Tibial nerve (tissue), 4 donors: ENCODE results near the gene NLRP9. TPM values are rescaled to one million over a fixed set of nuclear protein-coding genes. Genes with fewer than 3 reads are reported as not detected.

Experiments
- DNase-seq, 2 donors: peaks; one replicate each; pipeline ENCODE4 v3.0.0-alpha.2; 2019; ENCODE audit warnings: low spot score in 2 of 2
- H3K27ac ChIP-seq, 4 donors: fragments of 200-600 bp; sonication (generic) in 3 of 4; one replicate each; pipeline ENCODE4 v1.5.1; 2017 to 2019; ENCODE audit warnings: mild to moderate bottlenecking in 1 of 4
- H3K27me3 ChIP-seq, 2 donors: fragments of 200-600 bp; sonication (generic) in 1 of 2; one replicate each; pipeline versions ENCODE4 v1.5.1 to v1.6.0; 2017 to 2019
- H3K36me3 ChIP-seq, 3 donors: fragments of 200-600 bp; sonication (generic); one replicate each; pipeline ENCODE4 v1.5.1; 2018 to 2019
- H3K4me1 ChIP-seq, 4 donors: fragments of 200-600 bp; sonication (generic) in 3 of 4; one replicate each; pipeline ENCODE4 v1.5.1; 2017 to 2019
- H3K4me3 ChIP-seq, 4 donors: fragments of 200-600 bp; sonication (generic) in 3 of 4; one replicate each; pipeline ENCODE4 v1.5.1; 2017 to 2019; ENCODE audit warnings: mild to moderate bottlenecking in 1 of 4, moderate library complexity in 1 of 4
- H3K9me3 ChIP-seq, 4 donors: fragments of 200-600 bp; sonication (generic) in 3 of 4; one replicate each; pipeline ENCODE4 v1.5.1; 2017 to 2019
- CTCF ChIP-seq, 5 experiments: fragments of 200-600 bp in 3 of 5; fragments of 450-650 bp in 2 of 5; sonication (generic) in 3 of 5; IDR thresholded peaks; one replicate each; pipeline ENCODE4 v1.5.1; 2016 to 2019; ENCODE audit warnings: antibody characterized with exemption in 5 of 5, mild to moderate bottlenecking in 3 of 5, moderate library complexity in 2 of 5
- EP300 ChIP-seq, 2 donors: sonication (generic); formaldehyde crosslinking; IDR thresholded peaks; one replicate each; pipeline ENCODE4 v1.6.1; 2017; ENCODE audit warnings: antibody characterized with exemption in 2 of 2, mild to moderate bottlenecking in 1 of 2
- POLR2A ChIP-seq, 2 donors: fragments of 450-650 bp; IDR thresholded peaks; one replicate each; pipeline ENCODE4 v1.6.1; 2017; ENCODE audit warnings: antibody characterized with exemption in 2 of 2, mild to moderate bottlenecking in 2 of 2, moderate library complexity in 2 of 2
- WGBS, 2 donors: methylation state at CpG; one replicate each; pipeline ENCODE4 v1.1.5; 2018; 5-methylcytosine and 5-hydroxymethylcytosine counted together
- total RNA-seq, 4 donors: library from RNA; depleted of rRNA; stranded (reverse); fragments of >200 nt; gene quantifications; one replicate each; pipeline ENCODE4 v1.1.0, GENCODE V29; 2016

NLRP9 gene
- total RNA-seq, 4 donors from 2014 or later = not detected

- no peak for DNase-seq
- H3K27me3 ChIP-seq = no peaks in the 10 kb centered on the region
- TF ChIP-seq POLR2A (IDR thresholded peaks at IDR 0.05) = no peak
- no peak for TF ChIP-seq CTCF (IDR thresholded peaks at IDR 0.05)
- no peak for TF ChIP-seq EP300 (IDR thresholded peaks at IDR 0.05)
- H3K4me1 ChIP-seq = peaks cover 0 to 29% (median 10%) of the 10 kb centered on the region in 4 donors
- 75 to 81% methylated on average over 2 of the region's 2 CpGs for WGBS, 2 donors
- peaks cover 6 to 71% (median 40%) of the 10 kb centered on the region in 3 donors for H3K36me3 ChIP-seq
- no peak overlapping the region for H3K27ac ChIP-seq
- H3K9me3 ChIP-seq = no peaks in the 10 kb centered on the region
- H3K4me3 ChIP-seq = no peak overlapping the region
Measured at GRCh38 chr19:55671054-55671378, 67.2 kb downstream of the NLRP9 start.

GRCh38 chr19:55670280-55671053 is 67.7 kb downstream of the NLRP9 start:
- Histone ChIP-seq H3K4me1 (peaks cover 0 to 24% (median 6%) of the 10 kb centered on the region in 4 donors), H3K4me3 (no peak overlapping the region), H3K36me3 (peaks cover 6 to 76% (median 40%) of the 10 kb centered on the region in 3 donors), H3K27me3 (no peaks in the 10 kb centered on the region), H3K9me3 (no peaks in the 10 kb centered on the region), H3K27ac (no peak overlapping the region)
- no peak for DNase-seq
- TF ChIP-seq CTCF (IDR thresholded peaks at IDR 0.05) (no peak), POLR2A (IDR thresholded peaks at IDR 0.05) (no peak), EP300 (IDR thresholded peaks at IDR 0.05) (no peak)
- WGBS, 2 donors = 85 to 86% methylated on average over 19 to 22 of the region's 23 CpGs

GRCh38 chr19:55669418-55670279 is 68.6 kb downstream of the NLRP9 start:
- Histone ChIP-seq H3K4me1 (peaks cover 0 to 23% (median 6%) of the 10 kb centered on the region in 4 donors), H3K27me3 (no peaks in the 10 kb centered on the region), H3K27ac (no peak overlapping the region), H3K4me3 (no peak overlapping the region), H3K36me3 (peaks cover 6 to 84% (median 40%) of the 10 kb centered on the region in 3 donors), H3K9me3 (no peaks in the 10 kb centered on the region)
- TF ChIP-seq CTCF (IDR thresholded peaks at IDR 0.05) (no peak), POLR2A (IDR thresholded peaks at IDR 0.05) (no peak), EP300 (IDR thresholded peaks at IDR 0.05) (no peak)
- WGBS, 2 donors = 82 to 84% methylated on average over 36 to 43 of the region's 43 CpGs
- DNase-seq = no peak

GRCh38 chr19:55668603-55669348 is 69.4 kb downstream of the NLRP9 start:
- Histone ChIP-seq H3K36me3 (peaks cover 6 to 89% (median 41%) of the 10 kb centered on the region in 3 donors), H3K4me3 (no peak overlapping the region), H3K27ac (no peak overlapping the region), H3K4me1 (peaks cover 0 to 14% (median 2%) of the 10 kb centered on the region in 4 donors), H3K9me3 (no peaks in the 10 kb centered on the region), H3K27me3 (no peaks in the 10 kb centered on the region)
- no peak for TF ChIP-seq CTCF (IDR thresholded peaks at IDR 0.05)
- TF ChIP-seq POLR2A (IDR thresholded peaks at IDR 0.05) = no peak
- no peak for TF ChIP-seq EP300 (IDR thresholded peaks at IDR 0.05)
- DNase-seq = no peak
- WGBS, 2 donors = 82 to 85% methylated on average over 21 to 28 of the region's 30 CpGs
